GM12873 (cell line): ENCODE measurements around the gene CLDN22.

Experiments
- CTCF ChIP-seq: IDR thresholded peaks from 2 replicates; pipeline ENCODE4 v1.5.1; 2012; ENCODE audit warnings: low read depth, mild to moderate bottlenecking, moderate library complexity, low read length, control low read depth; ENCODE audit not compliant: insufficient read depth; ENCODE audit errors: missing control alignments

Gene CLDN22

GRCh38 chr4:183360161-183360919 is 40.3 kb upstream of the CLDN22 start:
- no peak for TF ChIP-seq CTCF

GRCh38 chr4:183358215-183358755 is 38.2 kb upstream of the CLDN22 start:
- no peak for TF ChIP-seq CTCF

- no peak for TF ChIP-seq CTCF
Observed at GRCh38 chr4:183356931-183357675, 37.0 kb upstream of the CLDN22 start.

GRCh38 chr4:183356173-183356830 is 36.2 kb upstream of the CLDN22 start:
- TF ChIP-seq CTCF = no peak

- no peak for TF ChIP-seq CTCF
Observed at GRCh38 chr4:183355405-183355804, 35.3 kb upstream of the CLDN22 start.

- no peak for TF ChIP-seq CTCF
Observed at GRCh38 chr4:183354219-183354618, 34.1 kb upstream of the CLDN22 start.

GRCh38 chr4:183353557-183353956 is 33.5 kb upstream of the CLDN22 start:
- TF ChIP-seq CTCF = no peak
